Cerebellar nuclear complex (tissue), 1 donor: ENCODE measurements around the gene CX3CL1.
"Not testable (repeated sequence)": the region's sequence is repeated elsewhere in the genome, so short reads cannot be mapped to it uniquely, and the experiment has no call there.

Experiments used
- DNase-seq, 2 experiments: peaks; one replicate each; lab custom pipeline; 2025; lab: John Stamatoyannopoulos, UW

The CX3CL1 gene

GRCh38 chr16:57357330-57358085, 14.8 kb upstream of the CX3CL1 start:
- DNase-seq = no peak

- DNase-seq = no peak
Observed at GRCh38 chr16:57358086-57358420, 14.2 kb upstream of the CX3CL1 start.

GRCh38 chr16:57358527-57359095, 13.7 kb upstream of the CX3CL1 start, which contains the start of gene CCL22:
Gene CCL22 (plus strand): TSS chr16:57358783. CDS start chr16:57358817, 34 bp downstream.
- DNase-seq = no peak

- DNase-seq = no peak
Observed at GRCh38 chr16:57360321-57360935, 11.9 kb upstream of the CX3CL1 start.

GRCh38 chr16:57361404-57361803, 10.9 kb upstream of the CX3CL1 start:
- DNase-seq = no peak

- DNase-seq = no peak
Observed at GRCh38 chr16:57364143-57364542, 8.1 kb upstream of the CX3CL1 start.

GRCh38 chr16:57366544-57367040, 5.7 kb upstream of the CX3CL1 start:
- DNase-seq = no peak

- no peak for DNase-seq
Observed at GRCh38 chr16:57367116-57367752, 5.1 kb upstream of the CX3CL1 start.

GRCh38 chr16:57371494-57372371, 557 bp upstream of the CX3CL1 start:
- DNase-seq = no peak

- DNase-seq = no peak
Observed at GRCh38 chr16:57373117-57373947, 1.0 kb downstream of the CX3CL1 start.

- DNase-seq = no peak
Observed at GRCh38 chr16:57374067-57374534, 1.8 kb downstream of the CX3CL1 start.

GRCh38 chr16:57374925-57375465, 2.7 kb downstream of the CX3CL1 start:
- DNase-seq = not testable (repeated sequence)

GRCh38 chr16:57376313-57376818, 4.1 kb downstream of the CX3CL1 start:
- no peak for DNase-seq

GRCh38 chr16:57377080-57377841, 5.0 kb downstream of the CX3CL1 start:
- DNase-seq = no peak

GRCh38 chr16:57379579-57379978, 7.3 kb downstream of the CX3CL1 start:
- no peak for DNase-seq

- no peak for DNase-seq
Observed at GRCh38 chr16:57380671-57381462, 8.6 kb downstream of the CX3CL1 start.

- no peak for DNase-seq
Observed at GRCh38 chr16:57381791-57382534, 9.7 kb downstream of the CX3CL1 start.
